Tracheal epithelial cell (primary cell): ENCODE results near the gene TEX44. TPM values are rescaled to one million over a fixed set of nuclear protein-coding genes. Genes with fewer than 3 reads are reported as not detected.

Experiments
- total RNA-seq: library from RNA; depleted of rRNA; stranded (reverse); fragments of >200 nt; gene quantifications from 2 replicates; pipeline ENCODE4 v1.2.1, GENCODE V29; 2014

TEX44 gene
- total RNA-seq: not detected in 2 replicates

GRCh38 chr2:231592636-231593145 lies at the start of gene TEX44:
Gene TEX44 (plus strand): TSS chr2:231592864. CDS start chr2:231592952, 88 bp downstream.

Other genes with a start within 250 kb of the TEX44 start
- gene B3GNT7, start 197.2 kb upstream of the TEX44 start, total RNA-seq: 0.21 and 1.7 TPM in 2 replicates
- 160 and 163 TPM in 2 replicates for gene NCL, start 128.4 kb upstream of the TEX44 start, total RNA-seq
- gene NMUR1, start 62.4 kb upstream of the TEX44 start, total RNA-seq: not detected in 2 replicates
- 514 and 693 TPM in 2 replicates for gene PTMA, start 115.7 kb downstream of the TEX44 start, total RNA-seq
- 13.0 and 13.6 TPM in 2 replicates for gene PDE6D, start 188.4 kb downstream of the TEX44 start, total RNA-seq
- 9.2 and 10.1 TPM in 2 replicates for gene COPS7B, start 193.6 kb downstream of the TEX44 start, total RNA-seq